ENCODE data around the gene CYREN. TPM values are rescaled to one million over a fixed set of nuclear protein-coding genes. Genes with fewer than 3 reads are reported as not detected.

CYREN gene
- total and polyA plus RNA-seq, 2 experiments from 2014 or later = 22.7 to 70.6 TPM

DNA sequence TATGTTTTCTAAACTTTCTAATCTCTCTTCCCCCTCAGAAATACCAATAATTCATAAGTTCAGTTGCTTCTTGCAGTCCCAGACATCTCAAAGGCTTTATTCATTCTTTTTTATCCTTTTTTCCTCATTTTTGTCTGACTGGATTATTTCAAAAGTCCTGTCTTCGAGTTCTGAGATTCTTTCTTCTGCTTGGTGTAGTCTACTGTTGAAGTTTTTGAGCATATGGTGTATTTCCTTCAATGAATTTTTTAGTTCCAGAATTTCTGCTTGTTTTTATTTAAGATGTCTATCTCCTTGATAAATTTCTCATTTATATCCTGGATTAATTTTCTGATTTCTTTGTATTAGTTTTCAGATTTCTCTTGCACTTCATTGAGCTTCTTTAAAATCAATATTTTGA, 14.2 kb downstream of the CYREN start:
- H3K27me3 ChIP-seq (ENCODE audit: insufficient read depth) = no peaks in the 10 kb centered on the region
- H3K36me3 ChIP-seq (ENCODE audit: insufficient read depth) = peaks cover 5% of the 10 kb centered on the region; the same call in 1 of the 2 replicates
- no peak for TF ChIP-seq JUNB (IDR thresholded peaks at IDR 0.05; ENCODE audit: unreplicated experiment)
- TF ChIP-seq, protein P1, sequence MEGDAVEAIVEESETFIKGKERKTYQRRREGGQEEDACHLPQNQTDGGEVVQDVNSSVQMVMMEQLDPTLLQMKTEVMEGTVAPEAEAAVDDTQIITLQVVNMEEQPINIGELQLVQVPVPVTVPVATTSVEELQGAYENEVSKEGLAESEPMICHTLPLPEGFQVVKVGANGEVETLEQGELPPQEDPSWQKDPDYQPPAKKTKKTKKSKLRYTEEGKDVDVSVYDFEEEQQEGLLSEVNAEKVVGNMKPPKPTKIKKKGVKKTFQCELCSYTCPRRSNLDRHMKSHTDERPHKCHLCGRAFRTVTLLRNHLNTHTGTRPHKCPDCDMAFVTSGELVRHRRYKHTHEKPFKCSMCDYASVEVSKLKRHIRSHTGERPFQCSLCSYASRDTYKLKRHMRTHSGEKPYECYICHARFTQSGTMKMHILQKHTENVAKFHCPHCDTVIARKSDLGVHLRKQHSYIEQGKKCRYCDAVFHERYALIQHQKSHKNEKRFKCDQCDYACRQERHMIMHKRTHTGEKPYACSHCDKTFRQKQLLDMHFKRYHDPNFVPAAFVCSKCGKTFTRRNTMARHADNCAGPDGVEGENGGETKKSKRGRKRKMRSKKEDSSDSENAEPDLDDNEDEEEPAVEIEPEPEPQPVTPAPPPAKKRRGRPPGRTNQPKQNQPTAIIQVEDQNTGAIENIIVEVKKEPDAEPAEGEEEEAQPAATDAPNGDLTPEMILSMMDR (conservative IDR thresholded peaks at IDR 0.05; ENCODE audit: low read depth in 2 of 2) = no peak
- TF ChIP-seq POLR2AphosphoS5 (IDR thresholded peaks at IDR 0.05; ENCODE audit: low read depth) = no peak
- no peak for TF ChIP-seq CREB1 (CRISPR knock-in tag; IDR thresholded peaks at IDR 0.05; ENCODE audit: low read depth)
- TF ChIP-seq ZNF114 (CRISPR knock-in tag; IDR thresholded peaks at IDR 0.05) = no peak
- TF ChIP-seq EZH2phosphoT487 (IDR thresholded peaks at IDR 0.05; ENCODE audit: unreplicated experiment) = no peak
- TF ChIP-seq ZNF462 (CRISPR knock-in tag; IDR thresholded peaks at IDR 0.05) = no peak
- H3K4me3 ChIP-seq = no peak overlapping the region
- no peak overlapping the region for H3K4me2 ChIP-seq
- Mint-ChIP-seq H3K27ac (no peak overlapping the region), H3K4me3 (no peak overlapping the region), H3K4me1 (peaks cover 20% of the 10 kb centered on the region), H3K27me3 (ENCODE audit: insufficient read depth, low read depth, poor library complexity) (no peaks in the 10 kb centered on the region), H3K9me3 (peaks cover 72% of the 10 kb centered on the region), H3K36me3 (ENCODE audit: low read depth) (peaks cover 64% of the 10 kb centered on the region)
- H3F3A ChIP-seq (replicated peaks; ENCODE audit: low read depth) = no peaks in the 10 kb centered on the region
- no peak overlapping the region for H3K27ac ChIP-seq (ENCODE audit: low read depth)
- H3K79me2 ChIP-seq (replicated peaks; ENCODE audit: insufficient read depth) = no peaks in the 10 kb centered on the region
- no peaks in the 10 kb centered on the region for H4K20me1 ChIP-seq (replicated peaks; ENCODE audit: insufficient read depth)
- peaks cover 5% of the 10 kb centered on the region; the same call in 1 of the 2 replicates for H3K9me2 ChIP-seq (ENCODE audit: insufficient read depth)
- no peak for ATAC-seq
- H3K4me1 ChIP-seq (ENCODE audit: insufficient read depth) = peaks cover 21% of the 10 kb centered on the region
- DNase-seq (ENCODE audit: low spot score) = no peak
- no peak overlapping the region for H2AFZ ChIP-seq
